Suppressor macrophage treated with lipopolysaccharide for 1 hour (primary cell): ENCODE data around the gene DNAJB6.
A peak's percentile ranks its signal among the peaks of the same experiment; 100 is the strongest.

Experiments
- DNase-seq, 3 donors: peaks; one replicate each; pipeline ENCODE4 v3.0.0-alpha.2; 2020 to 2022

Gene DNAJB6

DNA sequence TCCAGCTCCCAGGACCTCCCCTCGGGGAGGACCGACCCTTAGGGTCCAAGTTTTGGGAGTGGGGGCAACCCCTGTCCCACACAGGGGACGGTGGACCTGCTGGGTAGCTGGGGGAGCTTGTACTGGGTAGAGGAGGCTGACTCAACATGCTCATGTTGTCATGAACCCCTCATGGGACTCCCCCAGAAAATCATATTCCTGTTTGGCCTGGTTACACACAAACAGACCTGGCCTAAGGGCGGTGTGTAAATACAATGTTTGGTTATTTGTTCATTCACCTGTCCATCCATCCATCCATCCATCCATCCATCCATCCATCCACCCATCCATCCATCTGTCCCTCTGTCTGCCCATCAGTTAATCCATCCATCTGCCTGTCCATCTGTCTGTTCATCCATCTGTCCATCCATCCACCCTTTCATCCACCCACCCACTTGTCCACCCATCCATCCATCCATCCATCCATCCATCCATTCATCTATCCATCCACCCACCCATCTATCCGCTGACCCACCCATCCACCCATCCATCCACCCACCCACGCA is 92.9 kb downstream of the DNAJB6 start:
- peak in 1 of 3 donors; percentile 33 for DNase-seq

DNA sequence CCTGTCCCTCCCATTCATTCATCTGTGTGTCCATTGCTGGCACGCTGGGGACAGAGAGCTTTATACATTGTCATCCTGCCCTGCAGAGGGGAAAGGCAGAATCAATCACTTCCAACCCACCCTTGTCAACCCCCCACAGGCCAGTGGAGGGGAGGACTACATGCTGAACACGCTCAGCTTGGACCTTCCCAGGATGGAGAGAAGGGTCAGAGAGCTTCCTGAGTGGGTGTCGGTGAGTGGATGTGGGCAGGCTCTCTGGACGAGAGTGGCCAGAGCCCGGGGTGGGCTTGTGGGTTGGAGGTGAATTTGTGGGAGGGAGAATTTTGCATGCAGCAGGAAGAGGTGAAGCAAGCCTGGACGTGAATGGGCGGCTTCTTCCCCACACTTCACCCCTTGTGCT is 93.9 kb downstream of the DNAJB6 start:
- no peak for DNase-seq

DNA sequence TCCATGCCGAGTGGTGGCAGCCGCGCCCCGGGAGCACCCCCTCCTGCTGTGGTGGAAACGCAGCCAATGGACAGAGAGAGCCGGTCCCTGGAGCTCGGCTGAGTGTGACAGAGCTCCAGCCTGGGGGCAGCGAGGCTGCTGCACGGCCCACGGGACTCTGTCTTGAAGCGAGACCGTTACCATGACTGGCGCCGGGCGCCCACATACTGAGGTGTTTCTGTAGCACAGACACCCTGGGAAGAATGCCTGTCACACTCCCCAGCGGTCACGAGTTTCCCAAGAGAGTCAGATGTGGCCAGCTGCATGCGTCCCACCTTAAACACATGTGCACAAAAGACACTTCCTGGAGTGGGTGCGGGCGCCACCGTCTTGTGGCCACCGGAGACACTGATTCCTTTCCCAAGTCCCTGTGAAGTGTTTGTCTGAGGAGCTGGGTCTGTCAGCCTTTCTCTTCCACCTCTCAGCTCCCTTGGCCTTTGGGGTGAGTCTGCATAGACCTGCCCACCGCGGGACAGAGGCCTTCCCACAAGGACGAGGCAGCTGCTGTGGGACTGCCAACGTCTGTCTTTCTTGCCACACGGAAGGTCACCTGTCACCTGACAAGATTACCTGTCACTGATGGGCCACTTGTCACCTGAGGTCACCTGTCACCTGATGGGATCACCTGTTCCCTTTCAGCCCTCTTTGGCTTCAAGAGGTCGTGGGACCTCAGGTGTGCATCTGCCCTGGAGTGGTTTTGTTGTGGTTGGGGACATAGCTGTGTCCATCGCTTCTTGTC is 94.6 kb downstream of the DNAJB6 start:
- no peak for DNase-seq

DNA sequence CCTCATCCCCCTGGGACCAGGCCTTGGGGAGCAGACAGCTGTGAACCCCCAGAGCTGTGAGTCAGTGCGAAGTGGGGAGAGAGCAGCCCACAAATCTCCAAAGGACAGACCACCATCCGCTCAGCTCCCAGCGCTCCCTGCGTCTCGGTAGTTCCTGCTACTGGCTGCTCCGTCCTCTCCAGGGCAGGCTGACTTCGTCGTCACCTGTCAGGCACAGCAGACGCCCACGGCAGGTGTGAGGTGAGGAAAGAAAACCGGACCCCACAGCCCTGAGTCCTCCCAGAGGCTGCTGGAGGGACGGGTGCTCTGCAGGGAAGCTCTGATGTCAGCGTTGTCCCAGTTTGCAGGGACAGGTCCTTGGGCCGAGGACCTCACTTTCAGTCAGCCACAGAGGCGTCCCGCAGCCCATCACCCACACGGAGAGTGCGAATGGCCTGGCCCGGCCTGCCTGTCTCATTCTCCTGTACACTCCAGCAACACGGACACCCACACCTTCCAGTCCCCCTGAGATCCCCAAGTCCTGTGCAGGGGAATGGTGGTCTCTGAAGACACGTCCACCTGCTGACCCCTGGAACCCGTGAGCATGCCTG is 95.2 kb downstream of the DNAJB6 start:
- DNase-seq, result no peak

DNA sequence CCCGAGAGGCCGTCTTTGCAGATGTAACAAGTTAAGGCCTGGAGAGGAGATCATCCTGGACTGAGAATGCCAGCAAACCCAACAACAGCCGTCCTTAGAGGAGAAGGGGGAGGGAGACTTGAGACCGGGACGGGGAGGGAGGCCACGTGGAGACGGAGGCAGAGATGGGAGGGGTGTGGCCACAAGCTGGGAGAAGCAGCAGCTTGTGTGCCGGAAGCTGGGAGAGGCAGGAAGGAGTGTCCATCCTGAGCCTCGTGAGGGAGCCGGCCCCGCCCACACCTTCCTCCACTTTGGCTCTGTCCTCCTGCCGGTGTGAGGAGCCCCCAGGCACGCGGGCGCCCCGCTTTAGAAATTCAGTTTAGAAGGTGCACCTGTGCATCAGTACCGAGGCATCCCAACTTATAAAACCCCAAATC is 95.7 kb downstream of the DNAJB6 start:
- peak; percentile 29 to 67 (median 51) for DNase-seq

DNA sequence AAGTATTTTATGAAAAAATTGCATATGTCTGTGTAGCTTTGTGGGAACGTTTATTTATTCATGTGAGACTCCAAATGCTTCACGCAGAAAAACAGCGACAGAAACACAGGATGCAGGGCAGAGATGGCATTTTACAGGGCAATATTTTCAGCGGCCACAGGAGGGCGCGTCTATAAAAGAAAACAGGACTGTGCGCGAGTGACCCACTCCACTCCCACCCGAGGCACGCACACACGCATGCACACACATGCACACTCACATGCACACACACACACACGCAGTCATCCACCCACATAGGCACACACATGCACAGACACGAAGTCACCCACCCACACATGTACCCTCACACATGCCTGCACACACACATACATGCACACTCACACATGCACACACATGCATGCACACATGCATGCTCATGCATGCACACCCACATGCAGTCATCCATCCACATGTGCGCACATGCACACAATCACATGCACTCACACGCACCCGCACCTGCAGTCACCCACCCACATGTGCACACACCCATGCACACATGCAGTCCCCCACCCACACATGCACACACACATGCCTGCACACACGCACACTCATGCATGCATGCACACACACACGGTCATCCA is 96.3 kb downstream of the DNAJB6 start:
- DNase-seq, result peak; percentile 46 to 70 (median 58)

DNA sequence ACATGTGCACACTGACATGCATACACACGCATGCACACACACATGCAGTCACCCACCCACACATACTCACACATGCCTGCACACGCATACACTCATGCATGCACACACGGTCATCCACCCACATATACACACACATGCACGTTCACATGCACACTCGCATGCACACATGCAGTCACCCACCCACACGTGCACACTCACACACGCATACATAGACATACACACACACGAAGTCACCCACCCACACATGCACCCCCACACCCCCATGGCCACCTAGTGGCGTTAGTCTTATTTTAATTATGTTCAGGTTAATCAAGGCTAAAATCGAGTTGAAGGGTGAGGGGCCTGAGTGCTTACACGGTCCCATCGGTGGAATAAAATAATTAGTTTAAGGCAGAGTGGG is 96.8 kb downstream of the DNAJB6 start:
- no peak for DNase-seq

DNA sequence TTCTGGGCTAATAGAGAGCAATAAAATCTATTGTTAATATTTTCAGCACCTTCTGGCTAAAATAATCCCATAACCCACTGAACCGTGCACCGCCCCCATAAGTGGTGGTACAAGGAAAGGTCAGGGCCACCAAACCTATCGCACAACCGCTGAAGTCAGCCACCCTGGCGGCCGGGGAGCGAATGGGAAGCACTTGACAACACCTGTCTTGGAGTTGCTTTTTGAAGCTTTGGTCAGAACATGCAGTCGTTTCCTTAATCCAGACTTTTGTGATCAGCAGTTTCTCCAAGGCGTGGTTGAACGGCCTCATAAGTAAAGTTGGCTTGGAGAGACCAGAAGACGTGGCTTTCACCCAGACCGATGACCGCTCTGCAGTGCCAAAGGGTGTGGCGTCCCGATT is 97.4 kb downstream of the DNAJB6 start:
- DNase-seq, result no peak

DNA sequence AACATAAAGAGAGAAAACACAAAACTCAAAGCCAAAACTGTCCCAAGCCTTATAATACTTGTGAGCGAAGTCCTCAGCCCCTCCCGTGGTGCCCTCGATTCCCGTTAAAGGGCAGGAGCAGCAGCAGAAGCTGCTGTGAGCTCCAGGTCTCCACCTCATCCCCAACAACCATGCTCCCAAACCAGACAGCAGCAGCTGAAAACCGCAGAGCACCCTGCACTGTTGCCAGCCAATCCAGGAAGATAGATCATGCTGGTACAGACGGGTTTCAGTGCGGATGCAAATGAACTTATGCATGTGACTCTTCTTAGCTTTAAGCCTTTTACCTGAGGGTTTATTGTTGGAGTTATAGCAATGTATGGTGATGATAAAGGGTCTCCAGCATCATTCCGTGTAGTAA is 97.9 kb downstream of the DNAJB6 start:
- DNase-seq, result no peak

DNA sequence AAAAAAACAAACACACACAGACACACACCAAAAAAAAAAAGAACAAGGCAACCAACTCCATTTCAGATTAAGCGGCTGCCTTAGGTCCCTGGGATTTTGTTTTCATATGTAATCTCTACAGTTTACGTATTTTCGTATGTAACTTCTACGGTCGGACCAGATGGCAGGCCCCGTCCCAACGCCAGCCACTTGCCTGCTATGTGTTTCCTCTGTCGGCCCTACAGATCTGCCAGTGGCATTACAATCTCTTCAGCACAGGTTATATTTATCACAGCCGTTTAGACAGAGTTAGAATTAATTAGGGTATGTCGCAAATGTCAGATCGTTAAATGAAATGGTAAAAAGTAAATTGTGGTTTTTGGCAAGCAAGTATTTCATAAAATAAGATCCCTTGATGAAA is 99.3 kb downstream of the DNAJB6 start:
- DNase-seq, result no peak

DNA sequence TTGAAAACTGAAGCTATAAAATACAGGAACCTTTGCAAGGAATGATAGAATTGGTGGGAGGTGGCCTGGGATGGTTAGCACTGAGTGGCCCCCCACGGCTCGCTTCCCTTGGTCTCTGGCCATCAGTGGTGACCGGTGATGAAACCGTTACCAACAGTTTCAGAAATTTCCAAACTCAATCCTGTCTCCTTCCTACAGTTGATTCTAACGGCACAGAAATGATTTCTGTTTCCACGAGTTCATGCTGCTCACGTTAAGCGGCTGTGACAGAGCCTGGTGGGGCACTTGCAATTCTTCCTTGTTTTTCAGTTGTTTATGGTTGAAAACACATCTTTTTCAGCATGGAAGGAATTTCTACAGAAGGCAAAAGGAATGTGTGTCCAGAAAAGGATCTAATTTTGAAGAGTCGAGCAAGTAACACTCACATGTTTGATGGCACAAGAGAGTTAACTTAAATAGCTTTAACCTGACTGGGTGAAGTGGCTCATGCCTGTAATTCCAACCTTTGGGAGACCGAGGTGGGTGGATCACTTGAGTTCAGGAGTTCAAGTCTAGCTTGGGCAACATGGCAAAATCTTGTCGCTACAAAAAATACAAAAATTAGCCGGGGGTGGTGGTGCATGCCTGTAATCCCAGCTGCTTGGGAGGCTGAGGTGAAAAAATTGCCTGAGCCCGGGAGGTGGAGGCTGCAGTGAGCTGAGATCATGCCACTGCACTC is 100.1 kb downstream of the DNAJB6 start:
- no peak for DNase-seq

DNA sequence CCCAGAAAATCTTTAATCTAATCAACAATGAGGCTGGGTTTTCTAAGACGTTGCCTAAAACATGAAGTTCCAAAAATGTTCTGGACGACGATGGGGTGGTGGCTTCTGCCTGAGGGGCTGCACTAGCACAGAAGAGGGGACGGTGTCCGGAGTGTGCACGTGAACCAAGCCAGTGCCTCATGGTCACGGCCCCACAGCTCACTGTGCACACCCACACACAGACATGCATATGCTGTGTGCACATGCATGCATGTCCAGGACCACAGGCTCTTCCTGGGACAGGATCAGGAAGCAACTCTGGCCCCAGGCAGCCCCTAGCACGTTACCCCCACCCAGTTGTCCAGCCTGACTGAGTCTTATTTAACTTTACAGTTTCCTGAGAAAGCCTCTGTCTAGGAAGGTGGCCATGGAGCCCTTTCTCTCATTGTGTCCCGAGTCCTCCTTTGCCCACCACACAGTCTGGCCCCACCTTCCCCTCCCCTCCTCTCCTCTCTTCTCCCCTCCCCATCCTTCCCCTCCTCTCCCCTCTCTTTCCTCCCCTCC is 100.8 kb downstream of the DNAJB6 start:
- DNase-seq, result no peak

DNA sequence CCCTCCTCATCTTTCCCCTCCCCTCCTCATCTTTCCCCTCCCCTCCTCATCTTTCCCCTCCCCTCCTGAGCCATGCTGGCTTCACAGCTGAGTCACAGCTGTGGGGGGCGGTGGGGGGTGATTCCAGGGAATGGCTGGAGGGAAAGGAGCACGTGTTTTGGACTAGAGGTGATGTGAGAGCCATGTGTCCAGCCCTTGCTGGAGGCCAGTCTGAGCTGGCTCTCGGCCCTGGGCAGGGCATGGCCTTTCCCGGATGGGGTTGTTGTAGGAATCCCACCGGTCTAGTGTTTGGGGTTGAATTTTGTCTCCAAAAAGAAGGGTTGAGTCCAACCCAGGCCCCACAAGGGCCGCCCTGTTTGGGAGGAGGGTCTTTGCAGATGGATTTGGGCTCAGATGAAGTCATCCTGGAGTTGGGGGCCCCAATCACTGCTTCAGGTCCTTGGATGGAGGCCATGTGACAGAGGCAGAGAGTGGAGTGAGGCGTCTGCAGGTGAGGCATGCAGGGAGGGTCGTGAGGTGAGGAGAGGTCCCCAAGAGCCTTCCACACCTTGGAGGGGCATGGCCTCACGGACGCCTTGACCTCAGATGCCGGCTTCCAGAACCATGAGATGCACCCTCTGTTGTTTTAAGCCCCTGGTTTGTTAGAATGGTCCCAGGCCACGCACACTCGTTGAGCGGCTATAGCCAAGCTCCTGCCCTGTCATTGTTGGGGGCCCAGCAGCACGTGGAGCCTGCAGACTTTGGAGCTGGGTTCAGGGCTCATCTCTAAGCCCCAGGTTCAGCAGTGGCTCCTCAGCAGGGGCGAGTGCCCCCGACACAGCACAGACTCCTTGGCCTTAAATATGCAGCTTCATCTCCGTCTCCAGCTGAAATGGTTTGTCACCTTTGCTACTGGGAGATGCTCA is 101.6 kb downstream of the DNAJB6 start:
- DNase-seq, result no peak

DNA sequence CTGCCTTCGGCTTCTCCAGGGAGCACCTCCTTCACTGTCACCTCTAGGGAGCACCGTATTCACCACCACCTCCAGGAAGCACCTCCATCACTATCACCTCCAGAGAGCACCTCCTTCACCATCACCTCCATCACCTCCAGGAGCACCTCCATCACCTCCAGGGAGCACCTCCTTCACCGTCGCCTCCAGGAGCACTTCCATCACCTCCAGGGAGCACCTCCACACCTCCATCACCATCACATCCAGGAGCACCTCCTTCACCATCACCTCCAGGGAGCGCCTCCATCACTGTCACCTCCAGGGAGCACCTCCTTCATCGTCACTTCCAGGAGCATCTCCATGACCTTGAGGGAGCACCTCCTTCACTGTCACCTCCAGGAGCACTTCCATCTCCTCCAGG is 102.3 kb downstream of the DNAJB6 start:
- DNase-seq, result no peak

DNA sequence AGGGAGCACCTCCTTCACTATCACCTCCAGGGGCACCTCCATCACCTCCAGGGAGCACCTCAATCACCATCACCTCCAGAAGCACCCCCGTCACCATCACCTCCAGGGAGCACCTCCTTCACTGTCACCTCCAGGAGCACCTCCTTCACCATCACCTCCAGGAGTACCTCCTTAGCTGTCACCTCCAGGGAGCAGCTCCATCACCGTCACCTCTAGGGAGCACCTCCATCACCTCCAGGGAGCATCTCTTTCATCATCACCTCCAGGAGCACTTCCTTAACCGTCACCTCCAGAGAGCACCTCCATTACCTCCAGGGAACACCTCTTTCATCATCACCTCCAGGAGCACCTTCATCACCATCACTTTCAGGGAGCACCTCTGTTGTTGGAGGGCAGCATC is 103.0 kb downstream of the DNAJB6 start:
- no peak for DNase-seq

DNA sequence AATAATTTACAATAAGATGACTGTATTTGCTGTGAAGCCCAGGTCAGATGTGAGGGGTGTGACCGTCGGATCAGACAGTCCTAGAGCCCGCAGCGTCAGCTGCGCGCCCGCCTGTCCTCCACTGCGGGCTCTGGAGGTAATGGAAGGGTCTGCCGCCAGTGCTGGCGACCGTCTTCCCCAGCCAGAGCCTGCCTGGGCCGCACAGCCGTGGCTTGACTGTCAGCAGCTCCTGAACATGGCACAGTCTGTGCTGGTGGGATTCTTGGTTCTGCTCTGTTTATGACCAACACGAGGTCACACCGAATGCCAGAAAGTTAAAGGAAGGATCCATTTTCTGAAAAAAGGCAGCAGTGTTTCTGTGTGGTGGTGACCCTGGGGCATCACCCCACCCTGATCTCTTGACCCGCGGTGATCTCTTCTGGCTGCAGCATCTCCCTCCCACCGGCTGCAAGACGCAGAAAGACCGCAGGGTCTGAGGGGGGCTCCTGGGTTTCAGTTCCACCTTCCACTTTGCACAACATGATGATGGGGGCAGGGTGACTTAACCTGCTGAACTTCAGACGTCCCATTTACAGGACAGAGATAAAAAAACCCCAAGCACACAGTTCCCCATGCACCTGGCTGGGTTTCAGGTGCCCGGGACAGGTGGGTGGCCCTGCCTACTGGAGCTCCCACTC is 103.7 kb downstream of the DNAJB6 start:
- DNase-seq, result no peak

DNA sequence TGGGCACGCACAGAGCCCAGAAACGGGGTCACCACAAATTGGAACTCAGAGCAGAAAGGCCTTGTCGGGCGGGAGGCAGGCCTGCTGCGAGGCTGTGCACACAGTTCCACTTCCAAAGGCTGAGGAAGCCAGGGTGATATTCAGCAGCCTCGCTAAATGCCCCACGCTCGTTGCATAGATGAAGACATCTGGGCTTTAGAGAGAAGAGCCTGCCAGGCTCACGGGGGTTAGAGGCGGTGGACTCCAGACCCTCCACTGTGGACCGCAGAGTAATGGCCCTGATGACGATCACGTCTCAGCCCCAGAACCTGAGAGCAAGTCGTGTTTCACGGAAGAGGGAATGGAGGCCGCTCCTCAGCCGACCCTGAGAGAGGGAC is 104.2 kb downstream of the DNAJB6 start:
- DNase-seq, result no peak

DNA sequence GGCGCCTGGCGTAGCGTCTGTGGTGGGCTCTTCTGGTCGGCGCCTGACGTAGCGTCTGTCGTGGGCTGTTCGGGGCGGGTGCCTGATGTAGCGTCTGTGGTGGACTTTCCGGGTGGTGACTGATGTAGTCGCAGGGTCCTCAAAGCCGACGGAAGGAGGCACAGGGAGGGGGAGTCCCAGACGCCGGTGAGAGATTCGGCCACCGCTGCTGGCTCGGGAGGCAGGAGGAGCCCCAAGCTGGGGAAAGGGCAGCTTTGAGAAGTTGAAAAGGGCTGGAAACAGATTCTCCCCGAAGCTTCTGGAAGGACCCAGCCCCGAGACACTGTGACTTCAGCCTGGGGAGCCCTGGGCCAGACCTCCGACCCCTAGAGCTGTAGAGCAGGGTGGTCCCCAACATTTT is 105.7 kb downstream of the DNAJB6 start:
- DNase-seq, result no peak

DNA sequence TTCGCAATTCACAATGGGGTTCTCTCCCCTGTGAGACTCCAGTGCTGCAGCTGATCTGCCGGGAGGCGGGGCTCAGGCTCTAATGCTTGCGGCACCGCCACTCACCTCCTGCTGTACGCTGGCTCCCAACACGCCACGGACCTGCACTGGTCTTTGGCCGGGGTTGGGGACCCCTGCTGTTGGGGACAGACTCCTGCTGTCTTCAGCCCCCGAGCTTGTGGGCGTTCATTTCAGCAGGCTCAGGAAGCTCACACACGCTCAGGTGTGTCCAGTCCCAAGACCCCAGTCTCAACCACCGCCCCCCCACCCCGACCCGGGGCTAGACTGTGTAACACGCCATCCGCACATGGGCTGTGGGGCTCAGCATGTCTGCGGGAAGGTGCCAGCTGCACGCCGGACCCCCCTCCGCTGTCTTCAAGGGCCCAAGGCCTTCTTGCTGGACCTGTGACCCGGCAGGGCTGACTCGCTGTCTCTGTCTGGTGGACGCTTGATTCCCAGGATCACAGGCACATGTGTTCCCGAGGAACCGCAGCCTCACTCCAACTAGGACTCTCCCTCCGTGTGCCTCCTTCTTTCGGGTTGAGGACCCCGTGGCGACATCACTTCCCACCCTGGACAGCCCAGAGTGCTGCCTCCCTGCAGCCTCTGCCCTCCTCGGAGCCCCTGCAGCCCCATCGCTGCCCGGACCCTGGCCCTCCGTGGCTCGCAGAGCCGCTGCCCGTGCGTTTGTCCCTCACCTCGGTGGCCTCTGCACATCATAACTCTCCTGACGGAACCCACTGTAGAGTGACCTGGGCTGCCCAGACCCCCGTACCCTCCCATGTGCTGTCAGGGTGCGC is 106.4 kb downstream of the DNAJB6 start:
- no peak for DNase-seq
